Measurements from ENCODE around the gene SPDYE4.

- TF ChIP-seq CTCF (IDR thresholded peaks at IDR 0.05) (no peak), EZH2 (IDR thresholded peaks at IDR 0.05; ENCODE audit: borderline replicate concordance, insufficient read depth, low read depth, low read length, poor library complexity, severe bottlenecking) (no peak)
These were observed 22.9 kb downstream of the SPDYE4 start for GRCh38 chr17:8735336-8735939.
